Heart right ventricle (tissue), 16 donors: ENCODE measurements around the gene UBXN2A. TPM values are rescaled to one million over a fixed set of nuclear protein-coding genes. Genes with fewer than 3 reads are reported as not detected.

Experiments used
- ATAC-seq, 8 donors: fragments of 200-7000 bp; cut with Tn5 transposase; one replicate each; pipeline ENCODE4 v1.9.1; 2020; ENCODE audit warnings: mild to moderate bottlenecking in 8 of 8, moderate library complexity in 8 of 8, moderate number of reproducible peaks in 1 of 8
- DNase-seq, 2 donors: peaks; one replicate each; pipeline ENCODE4 v3.0.0-alpha.2; 2020
- H3K27ac ChIP-seq, 10 donors: fragments of 200-600 bp; sonication (generic) in 2 of 10; one replicate each; pipeline versions ENCODE4 v1.5.0 to v1.8.0; 2020 to 2022; ENCODE audit warnings: mild to moderate bottlenecking in 3 of 10
- H3K27me3 ChIP-seq, 7 donors: fragments of 200-600 bp; one replicate each; pipeline ENCODE4 v1.8.0; 2021 to 2022; ENCODE audit warnings: mild to moderate bottlenecking in 2 of 7
- H3K36me3 ChIP-seq, 9 donors: fragments of 200-600 bp; sonication (generic) in 1 of 9; one replicate each; pipeline versions ENCODE4 v1.5.0 to v1.8.0; 2020 to 2022; ENCODE audit warnings: mild to moderate bottlenecking in 2 of 9
- H3K4me1 ChIP-seq, 9 donors: fragments of 200-600 bp; sonication (generic) in 1 of 9; one replicate each; pipeline versions ENCODE4 v1.5.0 to v1.8.0; 2020 to 2022; ENCODE audit warnings: mild to moderate bottlenecking in 4 of 9
- H3K4me3 ChIP-seq, 10 donors: fragments of 200-600 bp; sonication (generic) in 2 of 10; one replicate each; pipeline versions ENCODE4 v1.5.0 to v1.8.0; 2020 to 2022; ENCODE audit warnings: mild to moderate bottlenecking in 7 of 10, moderate library complexity in 2 of 10
- H3K9me3 ChIP-seq, 11 donors: fragments of 200-600 bp in 10 of 11; sonication (generic) in 2 of 11; one replicate each; pipeline versions ENCODE4 v1.5.0 to v1.8.0; 2013 to 2022; ENCODE audit warnings: mild to moderate bottlenecking in 2 of 11, control low read depth in 1 of 11, moderate library complexity in 1 of 11
- WGBS, 2 donors: extraction: QIAGEN DNeasy Blood & Tissue Kit; methylation state at CpG; one replicate each; pipeline ENCODE4 v1.1.7; 2013; ENCODE audit warnings: inconsistent platforms in 1 of 2; 5-methylcytosine and 5-hydroxymethylcytosine counted together
- intact Hi-C, 10 donors: fragments of 100-400 bp; cut with DNase I; formaldehyde crosslinking; loops; one replicate each; pipeline versions ENCODE4 v1.11.1 to v1.14.2; 2022
- polyA plus RNA-seq, 2 donors: library from polyadenylated mRNA; stranded (reverse); fragments of 200-250 nt; gene quantifications; one replicate each; pipeline ENCODE4 v1.2.3, GENCODE V29; 2013
- total RNA-seq, 10 donors: library from RNA; stranded (reverse); fragmentation: NEBNext Ultra II Directional in 3 of 10; extraction: Animal tissue kit (Norgen Biotek cat#: 25700) in 3 of 10; gene quantifications; one replicate each; pipeline versions ENCODE4 v1.2.1 to v1.2.4, GENCODE V29; 2021 to 2023
- TF ChIP-seq, protein P1 (sequence below), 9 donors: fragments of 200-600 bp; sonication (generic) in 2 of 9; IDR thresholded peaks; one replicate each; pipeline versions ENCODE4 v1.5.0 to v1.8.0; 2021 to 2022; ENCODE audit warnings: antibody characterized with exemption in 9 of 9, mild to moderate bottlenecking in 5 of 9, moderate library complexity in 1 of 9
- donor health status: Arrhythmogenic right ventricular cardiomyopathy.
- donor health status: ischemic (EF 13 %, LVEDD 7.1; RV severe dilation, severe dysfunction).
- donor health status: healthy with polysubstance abuse.
- donor health status: DM: no; HTN: yes; CAD: no.
- donor health status: DM: no; HTN: no; CAD: no.
- donor health status: ischemic (EF 25% LVEDD 6.9; RV normal size, moderate dysfunction).
- donor health status: ischemic (EF 25% LVEDD 5.7; RV mildly dilated, moderate dysfunction).
- donor health status: healthy.
- donor health status: DM: yes; HTN: yes; CAD: no.
- donor health status: Ischemic cardiomyopathy.
- donor health status: ischemic (EF 35%, LVEDD 5.7; RV mildly dilated, moderate dysfunction).
- donor health status: nonischemic (EF 11% LVEDD 7.7; RV severe dilation, severe dysfunction).
- donor health status: DM: yes; HTN: yes; CAD: no.
- donor health status: PGD.
- donor health status: ischemic (EF 29% LVEDD 5.4; RV normal size, mild dysfunction).
- donor health status: nonischemic (EF 23%, LVEDD 6.1; RV moderate dilation, normal function).

Gene UBXN2A
- total and polyA plus RNA-seq, 12 donors, result 7.9 to 23.8 (median 19.7) TPM

DNA sequence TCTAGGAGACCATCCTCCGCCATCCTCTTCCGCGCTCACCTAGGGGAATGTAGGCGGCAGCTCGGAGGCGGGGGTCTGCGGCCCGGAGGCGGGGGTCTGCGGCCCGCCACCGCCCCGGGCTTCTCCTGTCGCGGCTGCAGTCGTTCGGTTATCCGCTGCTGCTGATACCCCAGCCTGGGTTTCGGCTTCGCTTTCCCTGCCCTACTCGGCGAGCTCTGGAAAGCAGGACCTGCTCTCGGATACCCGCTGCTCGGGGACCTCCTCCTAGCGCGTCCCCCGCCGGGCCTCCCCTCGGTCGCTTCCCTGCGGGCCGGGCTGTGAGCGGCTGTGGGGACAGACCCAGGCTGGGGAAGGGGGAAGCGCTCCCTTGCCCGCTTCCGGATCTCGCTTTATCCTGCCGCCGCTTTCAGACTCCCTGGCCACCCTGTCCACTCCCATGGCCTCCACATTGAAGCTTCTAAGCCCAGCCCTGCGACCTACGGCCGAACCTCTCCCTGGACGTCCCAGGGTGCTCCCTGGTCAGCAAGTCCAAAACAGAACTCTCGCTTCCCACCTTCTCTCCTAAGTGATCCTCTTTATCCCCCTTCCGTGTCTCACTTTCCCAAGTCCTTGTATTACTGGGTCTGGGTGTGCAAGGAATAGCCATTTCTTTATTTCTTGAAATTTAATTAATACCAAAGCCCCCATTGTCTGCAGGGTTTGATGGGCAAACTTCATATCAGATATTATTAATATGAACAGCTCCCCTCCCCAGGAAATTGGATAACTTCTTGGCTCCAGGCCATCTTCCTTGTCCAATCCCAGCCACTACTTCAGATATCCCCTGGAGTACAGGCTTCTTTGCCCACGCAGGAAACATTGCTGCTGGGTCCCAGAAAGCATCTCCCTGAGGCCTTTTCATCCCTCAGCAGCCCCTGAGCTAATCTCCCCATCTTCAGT, 110.0 kb downstream of the UBXN2A start:
- TF ChIP-seq, protein P1, sequence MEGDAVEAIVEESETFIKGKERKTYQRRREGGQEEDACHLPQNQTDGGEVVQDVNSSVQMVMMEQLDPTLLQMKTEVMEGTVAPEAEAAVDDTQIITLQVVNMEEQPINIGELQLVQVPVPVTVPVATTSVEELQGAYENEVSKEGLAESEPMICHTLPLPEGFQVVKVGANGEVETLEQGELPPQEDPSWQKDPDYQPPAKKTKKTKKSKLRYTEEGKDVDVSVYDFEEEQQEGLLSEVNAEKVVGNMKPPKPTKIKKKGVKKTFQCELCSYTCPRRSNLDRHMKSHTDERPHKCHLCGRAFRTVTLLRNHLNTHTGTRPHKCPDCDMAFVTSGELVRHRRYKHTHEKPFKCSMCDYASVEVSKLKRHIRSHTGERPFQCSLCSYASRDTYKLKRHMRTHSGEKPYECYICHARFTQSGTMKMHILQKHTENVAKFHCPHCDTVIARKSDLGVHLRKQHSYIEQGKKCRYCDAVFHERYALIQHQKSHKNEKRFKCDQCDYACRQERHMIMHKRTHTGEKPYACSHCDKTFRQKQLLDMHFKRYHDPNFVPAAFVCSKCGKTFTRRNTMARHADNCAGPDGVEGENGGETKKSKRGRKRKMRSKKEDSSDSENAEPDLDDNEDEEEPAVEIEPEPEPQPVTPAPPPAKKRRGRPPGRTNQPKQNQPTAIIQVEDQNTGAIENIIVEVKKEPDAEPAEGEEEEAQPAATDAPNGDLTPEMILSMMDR (IDR thresholded peaks at IDR 0.05), result no peak
- H3K27me3 ChIP-seq, result peaks cover 0 to 22% (median 0%) of the 10 kb centered on the region in 7 donors
- H3K27ac ChIP-seq, result peak overlapping the region in 9 of 10 donors; percentile 39 to 79 (median 58)
- H3K4me3 ChIP-seq, result peak overlapping the region; percentile 59 to 93 (median 76)
- WGBS, 2 donors, result 3% methylated on average over 46 to 47 of the region's 47 CpGs
- peaks cover 0 to 38% (median 29%) of the 10 kb centered on the region in 9 donors for H3K4me1 ChIP-seq
- intact Hi-C loops, result loop anchor here in 1 of 10 donors (10.0 kb wide), 1 partner anchor 116 kb away; no protein-coding TSS in a partner anchor
- no peaks in the 10 kb centered on the region for H3K9me3 ChIP-seq
- ATAC-seq (peak in 6 of 8 donors; percentile 1 to 24 (median 6)), DNase-seq (peak; percentile 9 to 36)
- no peaks in the 10 kb centered on the region for H3K36me3 ChIP-seq

DNA sequence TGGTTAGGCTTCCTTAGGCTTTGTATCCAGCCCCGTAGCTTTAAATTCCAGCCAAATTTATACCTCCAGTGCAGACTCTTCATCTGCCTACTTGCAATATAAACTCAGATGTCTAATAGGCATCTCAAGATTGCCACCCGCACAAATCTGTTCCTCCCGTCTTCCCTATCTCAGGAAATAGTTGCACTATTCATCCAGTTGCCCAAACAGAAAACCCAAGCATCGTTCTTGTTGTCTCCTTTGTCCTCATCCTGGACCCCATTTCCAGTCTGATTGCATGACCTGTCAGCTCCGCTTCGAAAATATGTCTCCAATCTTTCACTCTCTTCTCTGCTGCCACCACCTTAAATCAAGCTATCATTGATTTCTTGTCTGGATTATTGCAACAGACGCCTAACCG, 111.6 kb downstream of the UBXN2A start:
- no peak overlapping the region for H3K4me3 ChIP-seq
- peaks cover 0 to 28% (median 18%) of the 10 kb centered on the region in 9 donors for H3K4me1 ChIP-seq
- no peak overlapping the region for H3K27ac ChIP-seq
- H3K9me3 ChIP-seq, result peaks cover 0 to 4% (median 0%) of the 10 kb centered on the region in 11 donors
- H3K36me3 ChIP-seq, result peaks cover 0 to 4% (median 0%) of the 10 kb centered on the region in 9 donors
- intact Hi-C loops, result loop anchor here in 1 of 10 donors (10.0 kb wide), 1 partner anchor 117 kb away; no protein-coding TSS in a partner anchor
- peaks cover 0 to 22% (median 0%) of the 10 kb centered on the region in 7 donors for H3K27me3 ChIP-seq
- TF ChIP-seq, protein P1 (IDR thresholded peaks at IDR 0.05), result no peak
- DNase-seq (no peak), ATAC-seq (no peak)
- 80 to 82% methylated on average over 8 of the region's 8 CpGs for WGBS, 2 donors

DNA sequence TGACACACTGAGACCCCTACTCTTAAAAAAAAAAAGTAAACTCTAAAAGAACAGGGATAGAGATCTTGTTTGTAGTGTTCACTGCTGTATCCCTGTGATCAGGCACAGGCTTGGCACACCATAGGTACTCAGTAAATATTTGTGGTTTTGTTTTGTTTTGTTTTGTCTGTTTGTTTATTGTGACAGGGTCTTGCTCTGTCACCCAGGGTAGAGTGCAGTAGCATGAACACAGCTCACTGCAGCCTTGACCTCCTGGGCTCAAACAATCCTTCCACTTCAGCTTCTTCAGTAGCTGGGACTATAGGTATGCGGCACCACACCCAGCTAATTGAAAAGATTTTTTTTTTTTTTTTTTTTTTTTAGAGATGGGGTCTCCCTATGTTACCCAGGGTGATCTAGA, 112.7 kb downstream of the UBXN2A start:
- H3K27me3 ChIP-seq, result peaks cover 0 to 22% (median 0%) of the 10 kb centered on the region in 7 donors
- 96 to 100% methylated on average over 1 of the region's 1 CpG for WGBS, 2 donors
- H3K36me3 ChIP-seq, result peaks cover 0 to 4% (median 0%) of the 10 kb centered on the region in 9 donors
- H3K4me1 ChIP-seq, result peaks cover 0 to 23% (median 15%) of the 10 kb centered on the region in 9 donors
- TF ChIP-seq, protein P1 (IDR thresholded peaks at IDR 0.05), result no peak
- H3K9me3 ChIP-seq, result peaks cover 0 to 4% (median 0%) of the 10 kb centered on the region in 11 donors
- no peak overlapping the region for H3K27ac ChIP-seq
- H3K4me3 ChIP-seq, result no peak overlapping the region
- intact Hi-C loops, result loop anchor here in 1 of 10 donors (10.0 kb wide), 1 partner anchor 118 kb away; no protein-coding TSS in a partner anchor
- ATAC-seq (no peak), DNase-seq (no peak)

Other genes starting within 250 kb of the UBXN2A start
- 10 to 100 TPM in 2 of 10 donors, 1 to 10 TPM in 8; 6.2 to 11.8 (median 8.8) TPM for gene ATAD2B, start 13.3 kb upstream of the UBXN2A start, total RNA-seq
- 1 to 10 TPM; 2.2 to 5.9 TPM for gene ATAD2B, start 13.3 kb upstream of the UBXN2A start, polyA plus RNA-seq
- gene MFSD2B, start 69.6 kb downstream of the UBXN2A start, total RNA-seq, result under 1 TPM in 4 of 10 donors, not detected in 6; 0.19 to 0.66 (median 0.41) TPM
- gene MFSD2B, start 69.6 kb downstream of the UBXN2A start, polyA plus RNA-seq, result under 1 TPM; 0.07 to 0.20 TPM
- 10 to 100 TPM in 1 of 10 donors, 1 to 10 TPM in 9; 4.8 to 10.1 (median 6.2) TPM for gene WDCP, start 106.9 kb downstream of the UBXN2A start, total RNA-seq
- 1 to 10 TPM; 1.8 to 2.8 TPM for gene WDCP, start 106.9 kb downstream of the UBXN2A start, polyA plus RNA-seq
- 1 to 10 TPM in 8 of 10 donors, under 1 TPM in 1, not detected in 1; 0.61 to 2.8 (median 1.7) TPM for gene FKBP1B, start 109.3 kb downstream of the UBXN2A start, total RNA-seq
- gene FKBP1B, start 109.3 kb downstream of the UBXN2A start, polyA plus RNA-seq, result 1 to 10 TPM; 3.4 to 6.3 TPM
- gene SF3B6, start 135.9 kb downstream of the UBXN2A start, total RNA-seq, result 10 to 100 TPM; 52.9 to 64.6 (median 57.4) TPM
- 10 to 100 TPM; 29.2 to 81.7 TPM for gene SF3B6, start 135.9 kb downstream of the UBXN2A start, polyA plus RNA-seq
- gene TP53I3, start 144.4 kb downstream of the UBXN2A start, total RNA-seq, result 10 to 100 TPM in 6 of 10 donors, 1 to 10 TPM in 4; 8.7 to 18.3 (median 12.3) TPM
- gene TP53I3, start 144.4 kb downstream of the UBXN2A start, polyA plus RNA-seq, result 10 to 100 TPM; 16.4 to 17.2 TPM
- 1 to 10 TPM in 2 of 10 donors, under 1 TPM in 6, not detected in 2; 0.35 to 1.6 (median 0.78) TPM for gene PFN4, start 182.9 kb downstream of the UBXN2A start, total RNA-seq
- 1 to 10 TPM in 1 of 2 donors, under 1 TPM in 1; 0.28 to 2.3 TPM for gene PFN4, start 182.9 kb downstream of the UBXN2A start, polyA plus RNA-seq
- 10 to 100 TPM; 21.6 to 35.4 (median 27.3) TPM for gene FAM228B, start 183.0 kb downstream of the UBXN2A start, total RNA-seq
- gene FAM228B, start 183.0 kb downstream of the UBXN2A start, polyA plus RNA-seq, result 10 to 100 TPM in 1 of 2 donors, 1 to 10 TPM in 1; 4.7 to 76.4 TPM
- 1 to 10 TPM in 2 of 10 donors, under 1 TPM in 7, not detected in 1; 0.25 to 4.1 (median 0.41) TPM for gene FAM228A, start 234.6 kb downstream of the UBXN2A start, total RNA-seq
- 1 to 10 TPM in 1 of 2 donors, under 1 TPM in 1; 0.29 to 1.3 TPM for gene FAM228A, start 234.6 kb downstream of the UBXN2A start, polyA plus RNA-seq